Measurements from ENCODE around the gene ABHD11. TPM values are rescaled to one million over a fixed set of nuclear protein-coding genes. Genes with fewer than 3 reads are reported as not detected.
"Not testable (repeated sequence)": the region's sequence is repeated elsewhere in the genome, so short reads cannot be mapped to it uniquely, and the experiment has no call there.

Gene ABHD11
- total and polyA plus RNA-seq, 4 donors, result 9.9 to 22.3 (median 15.8) TPM

DNA sequence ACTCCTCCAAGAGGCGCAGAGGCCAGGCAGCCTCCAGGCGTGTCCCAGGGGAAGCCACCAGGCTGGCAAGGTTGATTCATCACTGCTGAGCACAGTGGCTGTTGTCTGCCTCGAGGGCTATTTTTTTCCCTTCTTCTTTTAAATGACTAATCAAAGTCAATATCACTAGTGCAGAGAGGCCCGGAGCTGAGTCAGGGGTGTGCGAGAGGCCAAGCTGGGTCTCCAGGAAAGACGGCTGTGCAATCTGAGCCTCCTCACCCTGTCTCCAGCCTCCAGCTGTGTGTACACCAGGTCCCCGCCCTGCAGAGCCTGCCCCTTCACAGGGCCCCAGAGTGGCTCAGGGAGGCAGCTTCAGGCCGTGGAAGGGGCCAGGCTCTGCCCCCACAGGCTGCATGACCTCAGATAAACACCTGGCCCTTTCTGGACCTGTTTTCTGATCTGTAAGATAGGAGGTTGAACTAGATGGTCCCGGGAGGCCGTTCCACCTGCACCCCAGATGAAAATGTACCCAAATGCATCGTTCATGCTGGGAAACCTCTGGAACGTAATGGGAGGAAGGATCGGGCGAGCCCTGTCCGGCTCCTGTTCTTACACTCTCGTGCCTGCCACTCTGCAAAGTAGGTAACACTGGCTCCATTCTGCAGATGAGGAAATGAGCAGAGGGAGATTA lies 22.8 kb downstream of the ABHD11 start:
- 77% methylated on average over 11 of the region's 16 CpGs for WGBS (ENCODE audit: insufficient coverage)
- H3K9me3 ChIP-seq (ENCODE audit: control insufficient read depth, insufficient read depth, low read length), result no peaks in the 10 kb centered on the region
- H3K36me3 ChIP-seq (ENCODE audit: control insufficient read depth, insufficient read depth, low read length), result peaks cover 14% of the 10 kb centered on the region
- no peak overlapping the region for H3K4me3 ChIP-seq (ENCODE audit: low read depth, low read length)
- DNase-seq (ENCODE audit: low read depth in 4 of 6, low spot score in 6 of 6), result no peak
- peaks cover 29% of the 10 kb centered on the region for H3K4me1 ChIP-seq (ENCODE audit: control insufficient read depth, insufficient read depth, low read length)
- H3K27ac ChIP-seq (ENCODE audit: low read depth, low read length), result no peak overlapping the region
- no peaks in the 10 kb centered on the region for H3K27me3 ChIP-seq (ENCODE audit: control insufficient read depth, insufficient read depth, low read length)

DNA sequence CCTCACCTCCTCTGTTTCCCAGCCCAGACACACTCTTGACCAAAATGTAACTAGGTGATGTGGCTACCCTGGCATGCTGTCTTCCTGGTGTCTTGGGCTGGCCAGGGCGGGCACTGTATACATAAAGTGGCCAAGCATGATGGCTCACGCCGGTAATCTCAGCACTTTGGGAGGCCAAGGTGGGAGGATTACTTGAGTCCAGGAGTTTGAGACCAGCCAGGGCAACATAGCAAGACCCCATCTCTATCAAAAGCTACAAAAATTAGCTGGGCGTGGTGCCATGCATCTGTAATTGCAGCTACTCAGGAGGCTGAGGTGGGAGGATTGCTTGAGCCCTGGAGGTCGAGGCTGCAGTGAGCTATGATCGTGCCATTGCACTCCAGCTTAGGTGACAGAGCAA lies 25.3 kb downstream of the ABHD11 start:
- Histone ChIP-seq H3K36me3 (ENCODE audit: control insufficient read depth, insufficient read depth, low read length) (peaks cover 29% of the 10 kb centered on the region), H3K4me1 (ENCODE audit: control insufficient read depth, insufficient read depth, low read length) (peaks cover 13% of the 10 kb centered on the region)
- not testable (repeated sequence) for H3K9me3 ChIP-seq (ENCODE audit: control insufficient read depth, insufficient read depth, low read length); H3K27me3 ChIP-seq (ENCODE audit: control insufficient read depth, insufficient read depth, low read length); H3K4me3 ChIP-seq (ENCODE audit: low read depth, low read length); H3K27ac ChIP-seq (ENCODE audit: low read depth, low read length); DNase-seq (ENCODE audit: low read depth in 4 of 6, low spot score in 6 of 6)
- 95% methylated on average over 5 of the region's 6 CpGs for WGBS (ENCODE audit: insufficient coverage)

DNA sequence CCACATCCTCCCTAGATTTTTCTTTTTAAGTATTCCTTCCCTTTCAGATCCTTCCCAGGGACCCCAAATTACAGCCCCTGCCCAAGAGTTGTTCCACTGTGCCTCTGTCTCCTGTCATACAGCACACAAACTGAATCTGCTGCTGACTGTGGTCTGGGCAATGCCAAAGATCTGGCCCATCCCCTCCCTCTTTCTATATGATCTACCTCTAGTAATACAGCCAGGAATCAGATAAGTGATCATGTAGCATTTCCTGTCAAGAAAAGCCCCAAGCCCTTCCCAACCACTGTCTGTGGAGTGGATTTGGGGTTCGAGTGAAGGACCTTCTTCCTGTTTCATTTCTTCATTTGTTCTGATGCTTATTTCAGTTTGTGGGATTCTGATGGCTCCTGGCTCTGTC lies 25.8 kb downstream of the ABHD11 start:
- Histone ChIP-seq H3K27ac (ENCODE audit: low read depth, low read length) (no peak overlapping the region), H3K36me3 (ENCODE audit: control insufficient read depth, insufficient read depth, low read length) (peaks cover 32% of the 10 kb centered on the region), H3K4me1 (ENCODE audit: control insufficient read depth, insufficient read depth, low read length) (peaks cover 8% of the 10 kb centered on the region), H3K4me3 (ENCODE audit: low read depth, low read length) (no peak overlapping the region), H3K9me3 (ENCODE audit: control insufficient read depth, insufficient read depth, low read length) (no peaks in the 10 kb centered on the region), H3K27me3 (ENCODE audit: control insufficient read depth, insufficient read depth, low read length) (no peaks in the 10 kb centered on the region)
- no peak for DNase-seq (ENCODE audit: low read depth in 4 of 6, low spot score in 6 of 6)
- no CpG with 5 or more reads among the region's 1 CpG for WGBS (ENCODE audit: insufficient coverage)

DNA sequence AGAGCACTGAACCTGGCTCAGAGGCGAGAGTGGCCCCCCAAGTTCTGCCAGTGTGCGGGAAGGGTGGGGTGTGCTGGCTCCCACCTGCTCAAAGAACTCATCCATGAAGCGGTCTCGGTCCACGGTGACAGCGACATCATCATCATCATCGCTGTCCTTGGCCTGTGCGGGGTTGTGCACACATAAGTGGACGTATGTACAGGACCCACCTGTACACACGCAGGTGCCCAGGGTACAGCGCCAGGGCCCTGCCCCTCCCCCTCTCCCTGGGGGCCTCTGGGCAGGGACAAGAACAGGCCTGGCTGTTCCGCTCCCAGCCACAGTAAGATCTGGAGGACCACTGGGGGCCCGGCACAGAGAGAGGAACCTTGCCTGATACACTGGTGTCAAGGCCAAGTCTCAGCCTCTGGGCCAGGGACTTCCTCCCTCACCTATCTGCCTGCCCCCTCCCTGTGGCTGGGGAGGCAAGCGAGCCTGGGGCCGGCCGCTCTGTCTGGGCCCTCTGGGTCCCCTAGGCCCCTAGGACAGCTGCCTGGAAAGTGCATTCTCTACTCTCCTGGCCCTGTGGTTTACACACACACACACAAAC lies 29.5 kb downstream of the ABHD11 start:
- DNase-seq (ENCODE audit: low read depth in 4 of 6, low spot score in 6 of 6), result no peak
- Histone ChIP-seq H3K36me3 (ENCODE audit: control insufficient read depth, insufficient read depth, low read length) (peaks cover 55% of the 10 kb centered on the region), H3K4me1 (ENCODE audit: control insufficient read depth, insufficient read depth, low read length) (peaks cover 18% of the 10 kb centered on the region), H3K4me3 (ENCODE audit: low read depth, low read length) (no peak overlapping the region), H3K27ac (ENCODE audit: low read depth, low read length) (no peak overlapping the region), H3K27me3 (ENCODE audit: control insufficient read depth, insufficient read depth, low read length) (no peaks in the 10 kb centered on the region), H3K9me3 (ENCODE audit: control insufficient read depth, insufficient read depth, low read length) (no peaks in the 10 kb centered on the region)
- WGBS (ENCODE audit: insufficient coverage), result 96% methylated on average over 16 of the region's 16 CpGs

DNA sequence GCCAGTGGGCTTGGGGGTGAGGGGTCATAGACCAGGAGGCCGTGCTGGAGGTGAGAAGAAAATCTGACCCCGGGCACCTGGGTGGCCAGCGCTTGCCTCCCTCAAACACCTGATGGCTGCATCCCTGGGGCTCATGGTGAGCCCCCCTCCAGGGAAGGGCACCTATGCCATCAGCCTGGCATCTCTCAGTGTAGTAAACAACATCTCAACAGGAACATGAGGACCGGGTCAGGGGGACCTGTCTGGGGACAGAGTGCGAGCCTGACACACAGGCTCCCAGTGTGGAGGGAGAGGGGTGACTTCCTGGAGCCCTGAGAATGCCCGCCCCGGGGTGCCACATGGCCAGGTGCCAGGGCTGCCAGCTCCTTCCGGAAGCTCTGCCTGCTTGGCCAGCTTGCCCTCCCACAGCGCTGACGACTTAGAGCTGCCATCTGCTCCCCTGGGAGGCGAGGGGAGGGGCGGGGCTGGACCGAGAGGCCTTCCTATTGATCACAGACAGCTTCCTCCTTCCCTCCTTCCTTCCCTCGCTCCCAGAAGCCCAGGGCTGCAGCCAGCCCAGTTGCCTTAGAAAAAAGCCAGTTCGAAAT lies 31.5 kb downstream of the ABHD11 start:
- no peak overlapping the region for H3K27ac ChIP-seq (ENCODE audit: low read depth, low read length)
- peak in 2 of 6 donors; percentile 44 to 82 for DNase-seq (ENCODE audit: low read depth in 4 of 6, low spot score in 6 of 6)
- peaks cover 20% of the 10 kb centered on the region for H3K4me1 ChIP-seq (ENCODE audit: control insufficient read depth, insufficient read depth, low read length)
- H3K27me3 ChIP-seq (ENCODE audit: control insufficient read depth, insufficient read depth, low read length), result no peaks in the 10 kb centered on the region
- H3K36me3 ChIP-seq (ENCODE audit: control insufficient read depth, insufficient read depth, low read length), result peaks cover 73% of the 10 kb centered on the region
- H3K4me3 ChIP-seq (ENCODE audit: low read depth, low read length), result no peak overlapping the region
- 50% methylated on average over 12 of the region's 15 CpGs for WGBS (ENCODE audit: insufficient coverage)
- H3K9me3 ChIP-seq (ENCODE audit: control insufficient read depth, insufficient read depth, low read length), result no peaks in the 10 kb centered on the region

DNA sequence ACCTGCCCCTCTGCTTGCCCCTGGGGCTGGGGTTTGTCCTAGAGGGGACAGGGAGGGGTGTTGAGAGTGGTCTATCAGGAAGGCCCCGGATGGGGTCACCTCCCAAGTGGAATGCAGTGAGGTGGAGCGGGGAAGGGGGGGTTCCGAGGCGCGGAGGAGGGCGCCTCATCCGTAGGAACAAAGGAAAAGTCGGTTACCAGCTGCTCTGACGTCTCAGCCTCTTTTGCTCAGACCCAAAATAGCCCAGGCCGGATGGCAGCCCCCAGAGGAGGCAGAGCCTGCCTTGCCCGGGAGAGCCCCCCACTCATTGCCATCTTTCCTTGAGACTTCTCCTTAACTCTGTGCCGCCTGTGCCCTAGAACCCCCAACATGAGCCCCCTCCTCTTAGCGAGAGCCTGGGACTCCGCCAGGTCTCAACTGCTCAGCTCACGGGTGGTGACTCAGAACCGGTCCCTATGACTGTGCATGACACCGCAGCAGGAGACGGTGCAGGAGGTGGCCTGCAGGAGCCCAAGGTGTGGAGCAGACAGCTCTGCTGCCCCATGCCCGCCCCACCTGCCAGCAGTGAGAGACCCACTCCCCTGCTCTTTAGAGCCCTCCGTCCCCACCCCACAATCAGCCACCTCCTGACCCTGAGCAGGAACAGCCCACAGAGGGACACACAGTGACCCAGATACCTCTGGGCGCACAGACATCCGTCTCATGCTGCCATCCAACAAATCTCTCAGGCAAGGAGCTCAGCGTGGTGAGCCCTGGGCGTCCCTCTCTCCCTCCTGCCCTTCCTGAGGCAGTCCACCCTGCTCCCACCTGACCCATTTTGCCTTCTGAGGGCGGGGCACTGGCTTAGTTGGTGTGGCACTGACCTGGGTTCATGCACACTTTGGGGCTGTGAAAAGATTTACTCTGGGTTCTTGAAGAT lies 32.2 kb downstream of the ABHD11 start:
- Histone ChIP-seq H3K4me1 (ENCODE audit: control insufficient read depth, insufficient read depth, low read length) (peaks cover 20% of the 10 kb centered on the region), H3K27me3 (ENCODE audit: control insufficient read depth, insufficient read depth, low read length) (no peaks in the 10 kb centered on the region), H3K36me3 (ENCODE audit: control insufficient read depth, insufficient read depth, low read length) (peaks cover 76% of the 10 kb centered on the region), H3K4me3 (ENCODE audit: low read depth, low read length) (no peak overlapping the region), H3K27ac (ENCODE audit: low read depth, low read length) (no peak overlapping the region), H3K9me3 (ENCODE audit: control insufficient read depth, insufficient read depth, low read length) (no peaks in the 10 kb centered on the region)
- 64% methylated on average over 19 of the region's 25 CpGs for WGBS (ENCODE audit: insufficient coverage)
- DNase-seq (ENCODE audit: low read depth in 4 of 6, low spot score in 6 of 6), result no peak

DNA sequence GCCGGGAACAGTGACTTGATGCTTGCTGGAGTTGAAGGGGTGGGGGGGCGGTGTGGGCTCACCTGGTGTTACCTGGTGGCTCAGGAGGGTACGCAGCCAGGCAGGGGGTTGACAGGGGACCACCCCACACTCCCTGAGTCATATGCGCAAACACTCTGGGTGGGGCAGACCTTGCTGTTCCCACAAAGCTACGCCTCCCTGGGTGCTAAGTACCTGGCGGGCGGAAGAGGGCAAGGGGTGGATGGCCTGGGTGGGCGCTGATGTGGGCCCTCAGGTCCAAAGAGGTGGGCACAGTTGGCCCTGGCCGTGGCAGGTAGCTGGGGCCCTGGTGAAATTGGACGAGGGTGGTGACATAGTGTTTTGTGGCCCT lies 33.1 kb downstream of the ABHD11 start:
- Histone ChIP-seq H3K27ac (ENCODE audit: low read depth, low read length) (no peak overlapping the region), H3K27me3 (ENCODE audit: control insufficient read depth, insufficient read depth, low read length) (no peaks in the 10 kb centered on the region), H3K36me3 (ENCODE audit: control insufficient read depth, insufficient read depth, low read length) (peaks cover 82% of the 10 kb centered on the region), H3K4me3 (ENCODE audit: low read depth, low read length) (no peak overlapping the region), H3K9me3 (ENCODE audit: control insufficient read depth, insufficient read depth, low read length) (no peaks in the 10 kb centered on the region), H3K4me1 (ENCODE audit: control insufficient read depth, insufficient read depth, low read length) (peaks cover 20% of the 10 kb centered on the region)
- WGBS (ENCODE audit: insufficient coverage), result 93% methylated on average over 8 of the region's 10 CpGs
- DNase-seq (ENCODE audit: low read depth in 4 of 6, low spot score in 6 of 6), result no peak

DNA sequence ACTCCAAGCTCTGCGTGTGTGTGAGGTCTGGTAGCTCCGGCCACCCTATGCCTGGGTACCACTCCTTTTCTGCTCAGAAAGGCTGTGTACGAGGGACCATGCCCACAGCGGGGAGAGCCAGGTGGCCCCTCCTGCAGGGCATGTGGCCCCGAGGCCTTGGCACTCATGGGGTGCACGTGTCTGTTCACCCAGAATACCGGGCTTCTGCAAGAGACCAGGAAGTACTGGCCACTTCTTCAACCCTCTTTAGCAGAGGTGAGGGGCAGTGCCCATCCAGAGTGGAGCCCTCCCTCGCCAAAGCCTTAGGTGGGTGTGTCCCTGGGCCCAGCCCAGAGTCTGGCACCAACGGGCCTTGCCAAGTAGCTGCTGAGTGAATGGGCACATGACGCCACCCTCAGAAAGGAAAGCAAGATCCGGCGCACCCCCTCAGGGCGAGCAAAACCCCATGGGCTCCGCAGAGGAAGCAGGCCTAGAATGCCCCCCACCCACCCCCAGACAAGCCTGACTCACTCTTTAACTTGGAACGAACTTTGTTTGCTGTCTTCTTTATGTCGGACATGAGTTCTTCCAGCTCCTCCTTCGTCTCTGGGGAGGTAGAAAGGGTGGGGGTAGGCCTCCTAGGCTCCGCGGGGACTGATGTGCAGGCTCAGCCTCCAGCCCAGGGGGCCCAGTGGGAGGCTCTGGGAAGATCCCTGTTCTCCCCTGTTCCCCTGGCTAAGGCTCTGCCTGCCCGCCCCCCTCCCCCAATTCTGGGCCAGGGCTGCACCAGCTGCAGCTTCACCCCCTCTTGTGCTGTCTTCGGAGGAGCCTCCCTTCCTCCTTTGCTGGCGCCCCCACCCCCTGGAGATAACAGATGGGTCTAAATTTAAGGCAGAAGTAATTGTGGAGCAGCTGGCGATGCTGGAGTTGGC lies 33.7 kb downstream of the ABHD11 start:
- DNase-seq (ENCODE audit: low read depth in 4 of 6, low spot score in 6 of 6), result peak in 2 of 6 donors; percentile 59 to 67
- WGBS (ENCODE audit: insufficient coverage), result 72% methylated on average over 13 of the region's 23 CpGs
- H3K27ac ChIP-seq (ENCODE audit: low read depth, low read length), result no peak overlapping the region

More for the DNA sequence above, 33.7 kb downstream of the ABHD11 start:
- Histone ChIP-seq H3K27me3 (ENCODE audit: control insufficient read depth, insufficient read depth, low read length) (no peaks in the 10 kb centered on the region), H3K4me1 (ENCODE audit: control insufficient read depth, insufficient read depth, low read length) (peaks cover 20% of the 10 kb centered on the region), H3K9me3 (ENCODE audit: control insufficient read depth, insufficient read depth, low read length) (no peaks in the 10 kb centered on the region), H3K4me3 (ENCODE audit: low read depth, low read length) (no peak overlapping the region), H3K36me3 (ENCODE audit: control insufficient read depth, insufficient read depth, low read length) (peaks cover 86% of the 10 kb centered on the region)

Measured in spinal cord (tissue), 10 donors.